D721Med (cell line): ENCODE results near the gene P2RY14.

Experiments
- DNase-seq: peaks from one replicate; pipeline ENCODE4 v3.0.0; 2011; ENCODE audit warnings: low spot score; ENCODE audit not compliant: insufficient read length
- FAIRE-seq: peaks from 2 replicates; lab custom pipeline; 2011; peaks lifted over from hg19 to GRCh38; lab: Jason Lieb, UNC
- CTCF ChIP-seq: IDR thresholded peaks from 2 replicates; pipeline ENCODE4 v1.5.1; 2012; ENCODE audit warnings: mild to moderate bottlenecking, control low read depth; ENCODE audit not compliant: insufficient read depth; ENCODE audit errors: missing control alignments

The P2RY14 gene

GRCh38 chr3:151196434-151196833 lies 81.9 kb downstream of the P2RY14 start:
- no peak for TF ChIP-seq CTCF
- FAIRE-seq (no peak), DNase-seq (no peak)

- TF ChIP-seq CTCF = no peak
- DNase-seq (no peak), FAIRE-seq (no peak)
Observed at GRCh38 chr3:151195826-151196225, 82.5 kb downstream of the P2RY14 start.

GRCh38 chr3:151192545-151192944 lies 85.8 kb downstream of the P2RY14 start:
- no peak for FAIRE-seq

GRCh38 chr3:151191095-151191494 lies 87.2 kb downstream of the P2RY14 start:
- DNase-seq (no peak), FAIRE-seq (no peak)
- no peak for TF ChIP-seq CTCF

More at GRCh38 chr3:151192545-151192944, 85.8 kb downstream of the P2RY14 start:
- no peak for TF ChIP-seq CTCF
- DNase-seq = no peak

GRCh38 chr3:151183265-151183671 lies 95.1 kb downstream of the P2RY14 start:
- FAIRE-seq = no peak
- no peak for TF ChIP-seq CTCF

GRCh38 chr3:151182349-151183079 lies 95.8 kb downstream of the P2RY14 start:
- FAIRE-seq (no peak), DNase-seq (no peak)
- TF ChIP-seq CTCF = no peak

More at GRCh38 chr3:151183265-151183671, 95.1 kb downstream of the P2RY14 start:
- no peak for DNase-seq

GRCh38 chr3:151178208-151178845 lies 100.0 kb downstream of the P2RY14 start:
- no peak for TF ChIP-seq CTCF
- no peak for DNase-seq
- no peak for FAIRE-seq
